Motor neuron (in vitro differentiated cells): Measurements from ENCODE around the gene OPN1MW. TPM values are rescaled to one million over a fixed set of nuclear protein-coding genes. Genes with fewer than 3 reads are reported as not detected.
"Not testable (repeated sequence)": the region's sequence is repeated elsewhere in the genome, so short reads cannot be mapped to it uniquely, and the experiment has no call there.

Experiments used
- ATAC-seq, 8 experiments: fragments of 200-7000 bp; cut with Tn5 transposase; replicated peaks in 6 of 8; 2 replicates each; pipeline ENCODE4 v1.8.0; 2021; ENCODE audit warnings: mild to moderate bottlenecking in 8 of 8, moderate library complexity in 8 of 8
- H3K27ac ChIP-seq, 2 donors: fragments of 250-450 bp; sonication (Bioruptor Pico); 2 replicates each; pipeline ENCODE4 v1.9.0; 2021; ENCODE audit warnings: antibody characterized with exemption in 2 of 2, mild to moderate bottlenecking in 2 of 2, moderate library complexity in 1 of 2
- H3K4me1 ChIP-seq, 2 donors: fragments of 250-450 bp; sonication (Bioruptor Pico); replicated peaks in 1 of 2; 2 replicates each; pipeline ENCODE4 v1.6.1; 2021; ENCODE audit warnings: antibody characterized with exemption in 2 of 2, mild to moderate bottlenecking in 2 of 2, moderate library complexity in 1 of 2
- H3K4me3 ChIP-seq, 5 donors: fragments of 250-450 bp; sonication (Bioruptor Pico); 2 replicates each; pipeline ENCODE4 v1.9.0; 2021; ENCODE audit warnings: antibody characterized with exemption in 5 of 5, mild to moderate bottlenecking in 5 of 5, moderate library complexity in 4 of 5
- WGBS, 10 experiments: fragments of 450-650 bp; shearing (Covaris generic); methylation state at CpG; one replicate each; pipeline ENCODE4 v1.0.0; 2022; 5-methylcytosine and 5-hydroxymethylcytosine counted together
- in situ Hi-C, 9 experiments: fragments of 400-800 bp; cut with MboI; loops; one replicate each; pipeline ENCODE4 v1.15.0; 2021; ENCODE audit warnings: low sequenced_read_pairs in 9 of 9, low pct_unique_long_range_greater_than_20kb in 2 of 9; ENCODE audit not compliant: unreplicated experiment in 9 of 9
- total RNA-seq, 8 experiments: library from RNA; unstranded; fragments of 300-600 nt; gene quantifications; 2 replicates each; pipeline versions ENCODE4 v1.2.3 to v1.2.4, GENCODE V29; 2022

Gene OPN1MW
- total RNA-seq, 8 experiments from 2014 or later = not detected

DNA sequence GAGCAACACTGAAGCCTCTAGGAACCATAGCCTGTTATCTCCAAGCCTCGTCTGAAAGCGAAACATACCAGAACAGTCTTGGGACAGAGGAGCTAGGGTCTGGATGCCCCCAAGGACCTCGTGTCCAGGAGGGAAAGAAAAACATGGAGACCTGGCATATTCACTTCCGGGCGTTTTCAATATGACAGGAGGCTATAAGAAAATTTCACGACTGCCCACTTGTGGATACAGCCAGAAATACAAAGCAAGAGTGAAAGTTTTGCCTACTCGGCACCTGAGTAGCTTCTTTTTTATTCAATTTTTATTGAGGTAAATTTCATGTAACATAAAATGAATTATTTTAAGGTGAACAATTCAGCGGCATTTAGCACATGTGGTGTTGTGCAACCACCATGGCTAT lies 17.5 kb upstream of the OPN1MW start:
- ATAC-seq, in situ Hi-C loops: not testable (repeated sequence)

DNA sequence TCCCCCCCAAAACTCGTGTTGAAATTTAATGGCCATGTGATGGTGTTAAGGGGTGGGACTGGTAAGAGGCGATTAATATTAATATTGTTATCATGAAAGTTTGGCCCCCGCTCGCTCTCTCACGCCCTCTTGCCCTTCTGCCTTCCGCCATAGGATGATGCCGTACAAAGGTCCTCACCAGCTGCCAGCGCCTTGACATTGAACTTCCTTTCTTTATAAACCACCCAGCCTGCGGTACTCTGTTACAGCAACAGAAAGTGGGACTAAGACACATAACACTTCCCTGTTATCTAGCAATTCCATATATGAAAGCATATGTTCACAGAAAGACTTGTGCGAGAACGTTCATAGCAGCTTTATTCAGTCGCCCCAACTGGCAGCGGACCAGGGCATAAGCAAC lies 14.0 kb upstream of the OPN1MW start:
- WGBS, 10 experiments = no CpG with 5 or more reads among the region's 13 CpGs
- ATAC-seq, in situ Hi-C loops, H3K4me1 ChIP-seq, H3K4me3 ChIP-seq, H3K27ac ChIP-seq: not testable (repeated sequence)

More for the DNA sequence above, 17.5 kb upstream of the OPN1MW start:
- not testable (repeated sequence) for H3K4me1 ChIP-seq, H3K4me3 ChIP-seq, H3K27ac ChIP-seq
- no CpG with 5 or more reads among the region's 8 CpGs for WGBS, 10 experiments

DNA sequence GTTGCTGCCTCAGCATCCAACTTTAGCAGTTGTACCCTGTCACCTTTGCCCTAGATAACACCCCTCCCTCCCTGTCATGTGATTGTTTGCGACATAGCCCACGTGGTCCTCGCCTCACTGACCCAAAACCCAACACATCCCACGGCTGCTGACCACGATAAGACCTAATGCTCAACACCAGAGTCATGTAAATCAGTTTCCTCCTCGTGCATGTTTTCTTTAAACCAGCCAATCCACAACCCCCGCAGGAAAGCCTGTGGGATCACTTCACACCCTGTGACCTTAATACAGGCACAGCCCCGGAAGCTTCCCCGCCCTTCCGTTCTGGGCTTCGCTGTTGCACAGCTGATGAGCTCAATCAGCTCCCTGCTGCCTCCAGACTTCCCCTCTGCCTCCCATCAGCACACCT lies 9.9 kb upstream of the OPN1MW start:
- H3K4me3 ChIP-seq, in situ Hi-C loops, H3K4me1 ChIP-seq, H3K27ac ChIP-seq: not testable (repeated sequence)
- no CpG with 5 or more reads among the region's 11 CpGs for WGBS, 10 experiments
- ATAC-seq = peak; percentile 14 to 99 (median 98)

DNA sequence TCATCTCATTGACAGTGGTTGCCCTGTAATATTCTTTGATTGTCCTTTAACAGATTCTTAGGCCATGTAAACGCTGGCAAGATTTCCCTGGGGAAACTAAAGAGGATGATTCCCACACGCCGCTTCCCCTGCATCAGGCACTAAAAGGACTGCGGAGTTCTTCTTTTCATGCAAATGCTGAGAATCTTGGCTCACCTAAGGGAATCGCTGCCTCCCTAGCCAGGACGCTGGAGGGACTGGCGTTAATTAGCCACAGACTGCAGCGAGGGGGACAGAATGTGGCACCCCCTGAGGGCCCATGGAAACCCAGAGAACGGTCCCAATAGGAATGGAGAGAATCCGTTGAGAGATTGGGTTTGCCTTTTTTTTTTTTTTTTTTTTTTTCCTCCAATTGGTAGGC lies 8.0 kb upstream of the OPN1MW start:
- ATAC-seq, H3K27ac ChIP-seq, H3K4me1 ChIP-seq, in situ Hi-C loops, H3K4me3 ChIP-seq: not testable (repeated sequence)
- no CpG with 5 or more reads among the region's 10 CpGs for WGBS, 10 experiments

DNA sequence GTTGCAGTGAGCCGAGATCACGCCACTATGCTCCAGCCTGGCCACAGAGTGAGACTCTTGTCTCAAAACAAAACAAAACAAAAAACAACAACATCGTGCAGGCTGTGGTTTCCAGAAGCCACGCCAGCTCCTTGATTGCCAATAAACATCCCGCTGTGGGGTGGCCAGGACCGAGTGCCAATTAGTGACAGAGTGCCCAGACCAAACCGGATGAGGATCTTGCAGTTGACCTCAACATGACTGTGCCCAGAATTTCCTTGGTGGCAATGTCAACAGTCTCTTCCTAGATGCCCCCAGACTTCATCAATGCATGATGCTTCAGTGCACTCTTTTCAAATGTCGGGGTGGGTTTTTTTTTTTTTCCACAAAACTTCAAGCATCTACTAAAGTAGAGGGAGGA lies 1.4 kb downstream of the OPN1MW start:
- H3K4me1 ChIP-seq, in situ Hi-C loops, ATAC-seq, H3K4me3 ChIP-seq, H3K27ac ChIP-seq: not testable (repeated sequence)
- no CpG with 5 or more reads among the region's 8 CpGs for WGBS, 10 experiments

DNA sequence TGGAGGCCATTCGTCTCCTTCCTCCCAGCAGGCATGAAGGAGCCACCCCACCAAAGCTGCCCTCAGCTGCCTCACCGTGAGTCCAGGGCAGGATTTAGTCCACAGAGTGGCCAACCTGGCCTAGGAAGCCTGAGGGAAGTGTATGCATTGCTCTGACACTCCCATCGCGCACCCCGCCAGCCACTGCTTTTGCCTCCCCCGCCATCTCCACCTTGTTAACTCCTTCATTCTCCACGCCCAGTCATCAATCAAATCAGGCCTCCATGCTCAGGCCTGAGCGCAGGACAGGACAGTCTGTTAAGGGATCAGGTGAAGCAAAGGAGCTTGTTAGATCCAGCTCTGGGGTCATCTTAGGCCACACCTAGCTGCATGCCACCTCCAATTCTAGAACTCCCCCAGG lies 10.4 kb downstream of the OPN1MW start:
- H3K4me1 ChIP-seq, H3K27ac ChIP-seq, ATAC-seq, in situ Hi-C loops, H3K4me3 ChIP-seq: not testable (repeated sequence)
- no CpG with 5 or more reads among the region's 8 CpGs for WGBS, 10 experiments

DNA sequence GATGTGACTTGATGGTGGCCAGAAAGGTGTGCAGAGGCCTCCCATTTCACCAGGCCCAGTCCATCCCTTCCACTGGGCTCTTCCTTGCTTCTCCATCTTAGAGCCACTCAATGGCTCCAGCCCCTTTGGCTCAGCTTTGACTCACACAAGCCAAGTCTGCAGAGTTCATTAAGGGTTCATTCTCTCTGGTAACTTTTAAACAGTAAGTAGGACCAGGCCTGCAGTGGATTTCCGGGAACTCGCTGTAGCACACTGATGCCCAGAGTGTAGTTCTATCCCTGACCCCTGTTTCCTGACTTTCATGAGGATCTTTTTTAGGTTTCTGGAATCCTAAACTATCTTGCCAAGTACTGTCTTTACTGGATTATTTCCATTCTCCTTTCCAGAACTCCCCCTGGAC lies 11.9 kb downstream of the OPN1MW start:
- H3K4me1 ChIP-seq, ATAC-seq, H3K27ac ChIP-seq, H3K4me3 ChIP-seq, in situ Hi-C loops: not testable (repeated sequence)
- no CpG with 5 or more reads among the region's 2 CpGs for WGBS, 10 experiments

DNA sequence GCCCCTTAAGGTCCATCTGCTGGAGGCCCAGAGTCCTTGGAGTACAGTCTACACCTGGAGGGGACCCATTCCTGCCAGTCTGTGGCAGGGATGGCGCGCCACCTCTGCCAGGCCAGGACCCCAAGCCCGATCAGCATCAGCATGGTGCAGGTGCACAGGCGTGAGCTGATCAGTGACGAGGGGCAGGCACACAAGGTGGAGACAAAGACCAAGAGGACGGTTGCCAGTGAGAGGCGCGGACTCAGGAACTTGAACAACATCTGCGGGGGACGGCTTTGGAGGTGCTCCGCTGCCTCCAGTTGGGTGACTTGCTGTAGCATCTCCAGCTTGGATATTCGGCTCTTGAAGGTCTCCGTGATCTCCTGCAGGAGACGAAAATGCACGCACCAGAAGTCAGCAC lies 14.1 kb downstream of the OPN1MW start:
- ATAC-seq, in situ Hi-C loops, H3K4me1 ChIP-seq, H3K27ac ChIP-seq, H3K4me3 ChIP-seq: not testable (repeated sequence)
- WGBS, 10 experiments = no CpG with 5 or more reads among the region's 15 CpGs

DNA sequence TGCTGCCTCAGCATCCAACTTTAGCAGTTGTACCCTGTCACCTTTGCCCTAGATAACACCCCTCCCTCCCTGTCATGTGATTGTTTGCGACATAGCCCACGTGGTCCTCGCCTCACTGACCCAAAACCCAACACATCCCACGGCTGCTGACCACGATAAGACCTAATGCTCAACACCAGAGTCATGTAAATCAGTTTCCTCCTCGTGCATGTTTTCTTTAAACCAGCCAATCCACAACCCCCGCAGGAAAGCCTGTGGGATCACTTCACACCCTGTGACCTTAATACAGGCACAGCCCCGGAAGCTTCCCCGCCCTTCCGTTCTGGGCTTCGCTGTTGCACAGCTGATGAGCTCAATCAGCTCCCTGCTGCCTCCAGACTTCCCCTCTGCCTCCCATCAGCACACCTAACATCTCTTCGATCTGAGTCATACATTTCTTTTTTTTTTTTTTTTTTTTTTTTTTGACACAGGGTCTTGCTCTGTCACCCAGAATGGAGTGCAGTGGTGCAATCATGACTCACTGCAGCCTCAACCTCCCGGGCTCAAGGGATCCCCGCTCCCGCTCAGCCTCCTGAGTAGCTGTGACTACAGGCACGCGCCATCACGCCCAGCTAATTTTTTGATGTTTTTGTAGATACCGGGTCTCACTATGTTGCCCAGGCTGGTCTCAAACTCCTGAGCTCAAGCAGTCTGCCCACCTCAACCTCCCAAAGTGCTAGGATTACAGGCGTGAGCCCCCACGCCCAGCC lies 27.4 kb downstream of the OPN1MW start:
- peak; percentile 29 to 99 (median 98) for ATAC-seq
- in situ Hi-C loops, H3K4me3 ChIP-seq, H3K27ac ChIP-seq, H3K4me1 ChIP-seq: not testable (repeated sequence)
- WGBS, 10 experiments = no CpG with 5 or more reads among the region's 21 CpGs

DNA sequence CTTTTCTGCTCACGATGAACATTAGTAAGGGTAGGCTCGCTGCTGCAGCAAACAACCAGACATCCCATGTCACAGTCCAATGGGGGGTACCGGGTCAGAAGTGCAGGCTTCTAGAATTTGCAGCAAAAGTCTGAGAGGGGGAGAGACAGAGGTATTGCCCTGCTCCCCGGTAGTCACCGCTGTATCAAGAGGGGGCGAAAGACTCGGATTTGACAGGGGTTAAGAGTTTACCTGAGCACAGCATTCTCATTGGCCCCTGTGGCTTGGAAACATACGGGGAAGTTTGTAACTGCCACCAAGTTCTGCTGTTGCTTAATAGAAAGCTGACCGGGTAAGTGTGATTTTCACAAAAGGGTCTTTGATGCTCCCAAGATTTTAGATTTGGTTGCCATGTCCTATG lies 28.7 kb downstream of the OPN1MW start:
- in situ Hi-C loops, H3K27ac ChIP-seq, H3K4me3 ChIP-seq, ATAC-seq, H3K4me1 ChIP-seq: not testable (repeated sequence)
- WGBS, 10 experiments = no CpG with 5 or more reads among the region's 9 CpGs

DNA sequence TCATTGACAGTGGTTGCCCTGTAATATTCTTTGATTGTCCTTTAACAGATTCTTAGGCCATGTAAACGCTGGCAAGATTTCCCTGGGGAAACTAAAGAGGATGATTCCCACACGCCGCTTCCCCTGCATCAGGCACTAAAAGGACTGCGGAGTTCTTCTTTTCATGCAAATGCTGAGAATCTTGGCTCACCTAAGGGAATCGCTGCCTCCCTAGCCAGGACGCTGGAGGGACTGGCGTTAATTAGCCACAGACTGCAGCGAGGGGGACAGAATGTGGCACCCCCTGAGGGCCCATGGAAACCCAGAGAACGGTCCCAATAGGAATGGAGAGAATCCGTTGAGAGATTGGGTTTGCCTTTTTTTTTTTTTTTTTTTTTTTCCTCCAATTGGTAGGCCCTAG lies 29.1 kb downstream of the OPN1MW start:
- H3K27ac ChIP-seq, in situ Hi-C loops, H3K4me1 ChIP-seq, ATAC-seq, H3K4me3 ChIP-seq: not testable (repeated sequence)
- WGBS, 10 experiments = no CpG with 5 or more reads among the region's 10 CpGs

DNA sequence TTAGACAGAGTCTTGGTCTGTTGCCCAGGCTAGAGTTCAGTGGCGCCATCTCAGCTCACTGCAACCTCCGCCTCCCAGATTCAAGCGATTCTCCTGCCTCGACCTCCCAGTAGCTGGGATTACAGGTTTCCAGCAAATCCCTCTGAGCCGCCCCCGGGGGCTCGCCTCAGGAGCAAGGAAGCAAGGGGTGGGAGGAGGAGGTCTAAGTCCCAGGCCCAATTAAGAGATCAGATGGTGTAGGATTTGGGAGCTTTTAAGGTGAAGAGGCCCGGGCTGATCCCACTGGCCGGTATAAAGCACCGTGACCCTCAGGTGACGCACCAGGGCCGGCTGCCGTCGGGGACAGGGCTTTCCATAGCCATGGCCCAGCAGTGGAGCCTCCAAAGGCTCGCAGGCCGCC lies 37.1 kb downstream of the OPN1MW start, which contains the start of gene OPN1MW2:
Gene OPN1MW2 (plus strand): TSS at position 301 of the 400 bp plus-strand sequence. CDS start 60 bp downstream, at position 361.
- ATAC-seq, H3K4me3 ChIP-seq, H3K27ac ChIP-seq, in situ Hi-C loops, H3K4me1 ChIP-seq: not testable (repeated sequence)
- no CpG with 5 or more reads among the region's 16 CpGs for WGBS, 10 experiments

DNA sequence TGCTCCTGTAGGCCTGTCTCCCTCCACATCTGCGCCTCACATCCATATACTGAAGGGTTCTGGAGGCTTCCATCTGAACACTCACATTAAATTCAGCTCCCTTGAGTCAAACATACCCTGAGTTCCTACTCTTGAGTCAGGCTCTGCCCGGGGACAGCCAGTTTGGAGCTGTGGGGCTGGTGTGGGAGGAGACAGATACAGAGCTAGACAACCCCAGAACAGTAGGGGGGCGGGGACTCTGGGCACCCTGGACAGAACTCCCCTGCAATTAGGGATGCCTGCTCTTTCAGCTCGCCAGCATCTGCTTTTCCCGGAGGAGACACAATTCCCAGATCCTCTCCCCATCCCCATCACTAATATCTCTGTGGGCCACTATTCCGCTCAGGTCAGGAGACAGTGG lies 42.9 kb downstream of the OPN1MW start:
- H3K27ac ChIP-seq = not testable (repeated sequence)

DNA sequence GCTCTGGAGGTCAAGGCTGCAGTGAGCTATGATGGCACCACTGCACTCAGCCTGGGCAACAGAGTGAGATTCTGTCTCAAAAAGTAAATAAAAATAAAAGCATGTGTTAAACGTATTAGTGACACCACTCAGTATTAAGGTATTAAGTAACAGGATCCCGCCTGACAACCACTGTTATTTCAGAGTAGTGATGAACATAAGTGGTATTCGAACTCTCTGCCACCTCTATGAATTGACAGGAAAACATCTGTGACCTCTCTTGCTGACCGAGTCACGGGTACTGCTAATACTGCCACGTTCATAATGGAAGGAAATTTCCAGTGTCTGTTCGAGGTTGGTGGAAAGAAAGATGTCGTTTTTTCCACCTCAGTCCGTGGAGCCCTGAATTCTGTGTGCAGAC lies 44.3 kb downstream of the OPN1MW start:
- ATAC-seq, in situ Hi-C loops, H3K4me1 ChIP-seq, H3K4me3 ChIP-seq, H3K27ac ChIP-seq: not testable (repeated sequence)
- WGBS, 10 experiments = no CpG with 5 or more reads among the region's 9 CpGs

More for the DNA sequence above, 42.9 kb downstream of the OPN1MW start:
- H3K4me1 ChIP-seq, H3K4me3 ChIP-seq, in situ Hi-C loops: not testable (repeated sequence)
- ATAC-seq = peak in 2 of 8 experiments; percentile 53
- no CpG with 5 or more reads among the region's 6 CpGs for WGBS, 10 experiments
